Measurements from ENCODE around the gene PLXND1.
"Not testable (repeated sequence)": the region's sequence is repeated elsewhere in the genome, so short reads cannot be mapped to it uniquely, and the experiment has no call there.

The PLXND1 gene

GRCh38 chr3:129612534-129613366, 6.3 kb upstream of the PLXND1 start:
- DNase-seq (ENCODE audit: low spot score) = peak; percentile 37

DNA sequence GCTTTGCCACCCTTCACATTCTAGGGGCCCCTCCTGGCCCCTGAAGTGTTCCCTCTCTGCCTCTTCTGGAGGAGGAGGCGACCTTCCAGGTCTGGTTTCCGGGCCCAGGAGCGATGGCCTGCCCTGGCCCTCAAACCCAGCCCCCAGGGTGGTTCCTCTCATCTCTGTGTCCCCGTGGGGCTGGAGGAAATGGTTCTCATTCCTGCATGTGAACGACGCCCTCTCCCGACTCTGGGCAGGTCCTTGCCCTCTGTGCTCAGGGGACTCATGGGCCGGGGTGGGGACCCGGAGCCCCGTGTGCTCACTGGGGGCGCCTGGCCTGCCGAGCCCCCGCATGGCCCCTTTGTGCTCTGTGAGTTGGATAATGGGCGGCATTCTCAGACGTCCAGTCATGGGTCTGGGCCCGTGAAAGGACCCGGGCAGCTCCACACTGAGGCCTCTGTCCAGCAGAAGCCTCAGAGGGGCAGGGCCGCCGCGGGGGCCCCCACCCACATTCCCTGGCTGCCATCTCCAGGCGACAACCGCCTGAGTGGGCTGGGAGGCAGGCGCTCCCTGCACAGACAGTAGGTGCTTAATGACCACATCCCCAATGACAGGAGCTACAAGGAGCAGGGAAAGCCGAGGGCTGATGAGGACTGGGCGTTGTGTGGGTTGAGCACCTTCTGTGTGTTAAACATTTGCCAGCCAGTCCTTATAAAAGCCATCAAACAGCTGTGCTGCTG, 5.5 kb upstream of the PLXND1 start:
- peak; percentile 62 for DNase-seq (ENCODE audit: low spot score)

GRCh38 chr3:129611446-129611800, 4.9 kb upstream of the PLXND1 start:
- no peak for DNase-seq (ENCODE audit: low spot score)

DNA sequence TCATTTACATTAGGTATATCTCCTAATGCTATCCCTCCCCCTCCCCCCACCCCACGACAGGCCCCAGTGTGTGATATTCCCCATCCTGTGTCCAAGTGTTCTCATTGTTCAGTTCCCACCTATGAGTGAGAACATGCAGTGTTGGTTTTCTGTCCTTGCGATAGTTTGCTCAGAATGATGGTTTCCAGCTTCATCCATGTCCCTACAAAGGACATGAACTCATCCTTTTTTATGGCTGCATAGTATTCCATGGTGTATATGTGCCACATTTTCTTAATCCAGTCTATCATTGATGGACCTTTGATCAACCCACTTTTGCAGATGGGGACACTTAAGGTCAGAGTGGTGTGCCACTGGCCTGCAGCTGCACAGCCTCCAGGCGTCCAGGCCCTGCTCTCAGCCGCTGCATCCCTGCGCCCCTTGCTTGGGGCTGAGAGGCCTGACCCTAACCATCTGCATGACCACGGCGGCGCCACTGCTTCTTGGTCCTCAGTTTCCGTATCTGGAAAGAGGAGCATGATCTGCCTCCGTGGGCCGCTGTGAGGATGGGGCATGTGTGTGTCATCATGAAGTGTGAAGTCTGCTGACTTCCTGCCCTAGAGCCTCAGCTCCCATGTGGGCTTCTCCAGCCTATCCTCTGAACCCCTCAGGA, 4.4 kb upstream of the PLXND1 start:
- DNase-seq (ENCODE audit: low spot score) = not testable (repeated sequence)

- no peak for DNase-seq (ENCODE audit: low spot score)
Measured at GRCh38 chr3:129610276-129610675, 3.8 kb upstream of the PLXND1 start.

- DNase-seq (ENCODE audit: low spot score) = no peak
Measured at GRCh38 chr3:129609591-129610182, 3.2 kb upstream of the PLXND1 start.

- no peak for DNase-seq (ENCODE audit: low spot score)
Measured at GRCh38 chr3:129608936-129609590, 2.6 kb upstream of the PLXND1 start.

GRCh38 chr3:129608087-129608935, 1.8 kb upstream of the PLXND1 start:
- peak; percentile 35 for DNase-seq (ENCODE audit: low spot score)

DNA sequence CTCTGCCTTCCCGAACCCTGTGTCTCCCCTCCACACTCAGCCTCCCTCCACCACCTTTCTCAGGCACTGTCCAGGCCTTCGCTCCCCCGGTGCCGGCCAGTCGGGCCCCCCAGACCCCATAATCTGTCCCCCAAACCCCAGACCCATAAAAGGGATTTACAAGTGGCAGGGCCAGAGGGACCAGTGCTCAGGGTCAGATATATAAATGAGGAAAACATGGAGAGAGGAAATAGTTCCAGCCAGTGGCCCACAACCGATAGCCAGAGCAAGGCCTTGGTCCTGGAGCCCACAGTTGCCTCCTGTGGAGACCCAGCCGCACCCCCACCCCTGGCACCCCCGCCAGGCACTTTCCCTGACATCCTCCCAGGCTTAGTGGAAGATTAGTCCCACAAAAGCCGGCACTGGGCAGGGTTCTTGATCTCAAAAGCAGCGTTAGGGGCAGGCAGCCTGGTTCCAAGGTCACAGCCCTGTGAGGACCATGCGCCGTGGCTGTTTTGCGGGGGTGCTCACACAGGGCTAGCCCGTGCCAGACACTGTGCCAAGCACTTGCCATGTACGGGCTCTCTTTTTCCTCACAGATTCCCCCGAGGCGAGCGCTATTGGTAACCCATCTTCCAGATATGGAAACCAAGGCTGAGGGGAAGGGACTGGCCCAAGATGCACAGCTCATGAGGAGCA, 1.1 kb upstream of the PLXND1 start:
- DNase-seq (ENCODE audit: low spot score) = no peak

DNA sequence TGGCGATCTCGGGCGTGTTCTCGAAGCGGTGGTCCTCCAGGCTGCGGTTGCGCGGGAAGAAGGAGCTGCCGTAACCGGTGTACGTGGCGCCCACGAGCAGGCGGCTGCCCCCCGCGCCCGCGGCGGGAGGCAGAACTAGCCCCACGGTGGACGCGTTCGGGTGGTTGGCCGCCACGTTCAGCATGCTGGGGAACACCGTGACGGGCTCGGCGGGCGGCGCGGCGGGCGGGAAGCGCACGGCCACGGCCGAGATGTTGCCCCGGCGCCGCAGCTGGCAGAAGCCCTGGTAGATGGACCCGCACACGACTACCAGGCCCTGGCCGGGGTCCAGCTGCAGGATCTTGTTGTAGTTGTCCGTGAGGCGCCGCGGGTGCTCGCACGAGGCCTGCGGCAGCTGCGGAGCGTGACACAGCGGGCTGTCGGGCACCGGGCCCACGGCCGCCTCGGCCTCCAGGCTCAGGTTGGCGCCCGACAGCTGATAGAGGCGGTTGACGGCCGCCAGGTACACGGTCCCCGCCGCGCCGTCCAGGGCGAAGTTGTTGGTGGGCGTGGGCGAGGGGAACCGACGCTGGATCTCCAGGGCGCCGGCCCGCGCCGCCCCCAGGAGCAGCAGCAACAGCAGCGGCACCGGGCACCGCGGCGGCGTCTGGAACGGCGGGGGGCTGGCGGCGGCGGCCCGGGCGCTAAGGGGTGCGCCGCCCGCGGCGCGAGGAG, 397 bp downstream of the PLXND1 start:
- DNase-seq (ENCODE audit: low spot score) = no peak

- DNase-seq (ENCODE audit: low spot score) = peak; percentile 19
Measured at GRCh38 chr3:129605203-129605921, 1.1 kb downstream of the PLXND1 start.

- DNase-seq (ENCODE audit: low spot score) = no peak
Measured at GRCh38 chr3:129604767-129605166, 1.7 kb downstream of the PLXND1 start.

GRCh38 chr3:129603991-129604749, 2.3 kb downstream of the PLXND1 start:
- no peak for DNase-seq (ENCODE audit: low spot score)

DNA sequence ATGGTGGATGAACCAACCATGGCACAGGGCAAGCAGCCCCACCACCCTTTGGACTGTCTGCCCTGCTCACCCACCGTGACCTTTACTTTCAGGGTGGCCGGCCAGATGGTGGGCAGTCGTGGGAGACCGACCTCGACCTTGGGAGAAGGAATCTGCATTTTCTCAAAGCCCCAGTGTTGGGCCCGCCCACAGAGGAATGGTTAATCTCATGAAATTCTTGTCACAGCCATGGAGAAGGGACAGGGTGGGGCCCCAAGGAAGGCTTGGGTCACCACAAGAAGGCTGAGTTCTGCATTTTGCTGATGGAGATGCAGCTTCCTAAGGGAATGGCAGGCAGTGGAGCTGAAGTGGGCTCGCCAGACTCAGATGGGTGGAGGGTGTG, 2.9 kb downstream of the PLXND1 start:
- no peak for DNase-seq (ENCODE audit: low spot score)

- peak; percentile 18 for DNase-seq (ENCODE audit: low spot score)
Measured at GRCh38 chr3:129602730-129603560, 3.5 kb downstream of the PLXND1 start.

- no peak for DNase-seq (ENCODE audit: low spot score)
Measured at GRCh38 chr3:129602309-129602708, 4.2 kb downstream of the PLXND1 start.

DNA sequence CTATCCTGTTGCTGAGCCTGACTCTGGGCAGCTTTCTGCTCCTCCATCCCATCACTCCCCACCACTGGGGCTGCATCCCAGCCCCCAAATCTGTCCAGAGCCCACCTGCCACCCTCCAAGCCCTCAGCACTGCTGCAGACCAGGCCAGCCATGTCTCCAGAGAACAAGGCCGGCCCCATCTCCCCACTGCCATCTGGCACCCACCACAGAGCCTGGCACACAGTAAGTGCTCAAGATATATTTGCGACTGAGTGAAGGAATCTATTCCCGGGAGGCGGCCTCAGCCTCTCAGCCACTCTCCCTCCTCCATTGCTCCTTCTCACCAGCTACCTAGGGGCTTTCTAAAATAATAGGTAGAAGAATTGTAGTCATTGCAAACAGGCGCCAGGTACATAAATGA, 4.8 kb downstream of the PLXND1 start:
- DNase-seq (ENCODE audit: low spot score) = no peak

DNA sequence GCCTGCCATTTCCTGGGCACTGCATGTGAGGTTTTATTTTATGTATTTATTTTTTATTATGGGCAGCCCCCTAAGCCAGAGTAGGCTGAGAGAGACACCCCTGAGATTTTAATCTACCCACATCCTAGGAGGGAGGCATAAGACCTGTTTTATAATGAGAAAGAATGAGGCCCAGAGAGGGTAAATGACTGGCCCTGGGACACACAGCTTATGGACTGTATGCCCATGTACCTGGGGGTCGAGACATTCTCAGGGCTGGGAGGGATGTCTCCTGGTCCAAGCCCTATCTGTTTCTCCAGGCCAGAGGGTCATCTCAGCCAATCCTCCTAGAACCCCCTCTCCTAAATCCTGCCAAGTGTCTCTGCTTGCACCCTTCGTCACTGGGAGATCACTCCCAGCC, 6.1 kb downstream of the PLXND1 start:
- no peak for DNase-seq (ENCODE audit: low spot score)

All from kidney tubule cell (primary cell).